ENCODE measurements around the gene CTDSPL.

Gene CTDSPL

DNA sequence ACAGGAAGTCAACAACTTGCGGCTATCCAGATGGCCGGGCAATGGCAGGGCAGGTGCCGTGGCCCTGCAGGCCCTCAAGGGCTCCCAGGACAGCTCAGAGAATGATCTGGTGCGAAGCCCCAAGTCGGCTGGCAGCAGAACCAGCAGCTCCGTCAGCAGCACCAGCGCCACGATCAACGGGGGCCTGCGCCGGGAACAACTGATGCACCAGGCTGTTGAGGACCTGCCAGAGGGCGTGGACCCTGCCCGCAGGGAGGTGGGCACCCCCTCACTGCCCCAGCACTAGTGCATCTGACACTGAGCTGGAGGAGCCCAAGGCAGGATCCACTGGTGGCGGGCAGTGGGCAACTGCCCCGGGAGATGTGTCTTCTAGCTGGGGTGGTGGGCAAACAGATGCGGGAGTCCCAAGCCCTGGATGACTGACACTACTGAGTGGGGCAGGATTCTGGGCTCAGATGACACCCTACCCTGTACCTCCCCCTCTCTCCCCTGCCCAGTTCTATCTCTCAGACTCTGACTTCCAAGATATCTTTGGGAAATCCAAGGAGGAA, 144.8 kb downstream of the CTDSPL start:
- no peak for ATAC-seq
- TF ChIP-seq PPARA (CRISPR knock-in tag; IDR thresholded peaks at IDR 0.05; ENCODE audit: borderline replicate concordance), result no peak
- TF ChIP-seq, protein P1, sequence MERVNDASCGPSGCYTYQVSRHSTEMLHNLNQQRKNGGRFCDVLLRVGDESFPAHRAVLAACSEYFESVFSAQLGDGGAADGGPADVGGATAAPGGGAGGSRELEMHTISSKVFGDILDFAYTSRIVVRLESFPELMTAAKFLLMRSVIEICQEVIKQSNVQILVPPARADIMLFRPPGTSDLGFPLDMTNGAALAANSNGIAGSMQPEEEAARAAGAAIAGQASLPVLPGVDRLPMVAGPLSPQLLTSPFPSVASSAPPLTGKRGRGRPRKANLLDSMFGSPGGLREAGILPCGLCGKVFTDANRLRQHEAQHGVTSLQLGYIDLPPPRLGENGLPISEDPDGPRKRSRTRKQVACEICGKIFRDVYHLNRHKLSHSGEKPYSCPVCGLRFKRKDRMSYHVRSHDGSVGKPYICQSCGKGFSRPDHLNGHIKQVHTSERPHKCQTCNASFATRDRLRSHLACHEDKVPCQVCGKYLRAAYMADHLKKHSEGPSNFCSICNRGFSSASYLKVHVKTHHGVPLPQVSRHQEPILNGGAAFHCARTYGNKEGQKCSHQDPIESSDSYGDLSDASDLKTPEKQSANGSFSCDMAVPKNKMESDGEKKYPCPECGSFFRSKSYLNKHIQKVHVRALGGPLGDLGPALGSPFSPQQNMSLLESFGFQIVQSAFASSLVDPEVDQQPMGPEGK (CRISPR knock-in tag; IDR thresholded peaks at IDR 0.05; ENCODE audit: borderline replicate concordance), result no peak
- no peak for TF ChIP-seq OSR1 (CRISPR knock-in tag; IDR thresholded peaks at IDR 0.05)
- no peak for TF ChIP-seq ZNF565 (CRISPR knock-in tag; conservative IDR thresholded peaks at IDR 0.05; ENCODE audit: low read depth)
- TF ChIP-seq ESRRG (CRISPR knock-in tag; IDR thresholded peaks at IDR 0.05), result no peak
- no peak for TF ChIP-seq CSDC2 (CRISPR knock-in tag; IDR thresholded peaks at IDR 0.05)
- TF ChIP-seq, protein P2, sequence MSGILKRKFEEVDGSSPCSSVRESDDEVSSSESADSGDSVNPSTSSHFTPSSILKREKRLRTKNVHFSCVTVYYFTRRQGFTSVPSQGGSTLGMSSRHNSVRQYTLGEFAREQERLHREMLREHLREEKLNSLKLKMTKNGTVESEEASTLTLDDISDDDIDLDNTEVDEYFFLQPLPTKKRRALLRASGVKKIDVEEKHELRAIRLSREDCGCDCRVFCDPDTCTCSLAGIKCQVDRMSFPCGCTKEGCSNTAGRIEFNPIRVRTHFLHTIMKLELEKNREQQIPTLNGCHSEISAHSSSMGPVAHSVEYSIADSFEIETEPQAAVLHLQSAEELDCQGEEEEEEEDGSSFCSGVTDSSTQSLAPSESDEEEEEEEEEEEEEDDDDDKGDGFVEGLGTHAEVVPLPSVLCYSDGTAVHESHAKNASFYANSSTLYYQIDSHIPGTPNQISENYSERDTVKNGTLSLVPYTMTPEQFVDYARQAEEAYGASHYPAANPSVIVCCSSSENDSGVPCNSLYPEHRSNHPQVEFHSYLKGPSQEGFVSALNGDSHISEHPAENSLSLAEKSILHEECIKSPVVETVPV (CRISPR knock-in tag; IDR thresholded peaks at IDR 0.05), result no peak
- no peak for TF ChIP-seq GLIS3 (CRISPR knock-in tag; IDR thresholded peaks at IDR 0.05)
- no peak for TF ChIP-seq RARB (CRISPR knock-in tag; IDR thresholded peaks at IDR 0.05)
- TF ChIP-seq TCF4 (CRISPR knock-in tag; IDR thresholded peaks at IDR 0.05; ENCODE audit: borderline replicate concordance), result no peak
- TF ChIP-seq ZNF8 (CRISPR knock-in tag; IDR thresholded peaks at IDR 0.05), result no peak
- no peak for TF ChIP-seq POU6F1 (CRISPR knock-in tag; IDR thresholded peaks at IDR 0.05; ENCODE audit: borderline replicate concordance, low read depth)
- no peak for TF ChIP-seq TOX (CRISPR knock-in tag; IDR thresholded peaks at IDR 0.05; ENCODE audit: borderline replicate concordance)
- TF ChIP-seq ISL1 (CRISPR knock-in tag; IDR thresholded peaks at IDR 0.05), result no peak
- no peak for TF ChIP-seq ZC3H10 (CRISPR knock-in tag; IDR thresholded peaks at IDR 0.05)
- TF ChIP-seq ZNF70 (CRISPR knock-in tag; IDR thresholded peaks at IDR 0.05), result no peak
- no peak for TF ChIP-seq SNAI2 (CRISPR knock-in tag; IDR thresholded peaks at IDR 0.05)
- no peak for TF ChIP-seq TSHZ2 (CRISPR knock-in tag; IDR thresholded peaks at IDR 0.05)

GRCh38 chr3:38007754-38008090, 146.0 kb downstream of the CTDSPL start:
- no peak for ATAC-seq
- TF ChIP-seq CSDC2 (CRISPR knock-in tag; IDR thresholded peaks at IDR 0.05) (no peak), OSR1 (CRISPR knock-in tag; IDR thresholded peaks at IDR 0.05) (no peak), ZNF565 (CRISPR knock-in tag; conservative IDR thresholded peaks at IDR 0.05; ENCODE audit: low read depth) (no peak), SNAI2 (CRISPR knock-in tag; IDR thresholded peaks at IDR 0.05) (no peak), RARB (CRISPR knock-in tag; IDR thresholded peaks at IDR 0.05) (no peak)

GRCh38 chr3:38008191-38008701, 146.6 kb downstream of the CTDSPL start:
- ATAC-seq, result no peak
- TF ChIP-seq ZC3H10 (CRISPR knock-in tag; IDR thresholded peaks at IDR 0.05) (no peak), POU6F1 (CRISPR knock-in tag; IDR thresholded peaks at IDR 0.05; ENCODE audit: borderline replicate concordance, low read depth) (no peak)

All from SK-N-SH treated with all-trans-retinoic acid at 6 μM for 48 hours (cell line).